Activated CD4-positive, alpha-beta T cell treated with anti-CD3 and anti-CD28 coated beads for 36 hours (primary cell): ENCODE results near the gene FHAD1. TPM values are rescaled to one million over a fixed set of nuclear protein-coding genes. Genes with fewer than 3 reads are reported as not detected.

Experiments
- ATAC-seq: fragments of 200-7000 bp; cut with Tn5 transposase; one replicate; pipeline ENCODE4 v1.10.0; 2021; ENCODE audit warnings: mild to moderate bottlenecking, moderate library complexity
- CTCF ChIA-PET: fragments of 350-600 bp; sonication (Branson Sonifier 250); formaldehyde crosslinking; loops from one replicate; lab custom pipeline; 2021; ENCODE audit warnings: antibody characterized with exemption; lab: Charles Lee
- POLR2A ChIA-PET: fragments of 350-600 bp; sonication (Branson Sonifier 250); formaldehyde crosslinking; loops from one replicate; lab custom pipeline; 2021; ENCODE audit warnings: antibody characterized with exemption, inconsistent platforms; lab: Charles Lee
- DNase-seq: peaks from one replicate; pipeline ENCODE4 v3.0.0-alpha.2; 2020
- H3K27ac Mint-ChIP-seq: one replicate; pipeline ENCODE4 v1.8.0; 2021; ENCODE audit warnings: mixed read lengths
- H3K27me3 Mint-ChIP-seq: one replicate; pipeline ENCODE4 v1.8.0; 2021; ENCODE audit warnings: mixed read lengths
- H3K36me3 Mint-ChIP-seq: one replicate; pipeline ENCODE4 v1.8.0; 2021; ENCODE audit warnings: low read depth, mixed read lengths
- H3K4me1 Mint-ChIP-seq: one replicate; pipeline ENCODE4 v1.8.0; 2021; ENCODE audit warnings: mixed read lengths
- H3K4me3 Mint-ChIP-seq: one replicate; pipeline ENCODE4 v1.8.0; 2021; ENCODE audit warnings: mild to moderate bottlenecking, moderate library complexity, mixed read lengths
- H3K9me3 Mint-ChIP-seq: one replicate; pipeline ENCODE4 v1.8.0; 2021; ENCODE audit warnings: low read depth, mixed read lengths
- intact Hi-C, 2 experiments: fragments of 100-400 bp; cut with DNase I in 1 of 2; cut with micrococcal nuclease in 1 of 2; formaldehyde crosslinking; loops; one replicate each; pipeline versions ENCODE4 v1.14.2 to v1.15.1; 2022 to 2024; cut with DNase I, micrococcal nuclease
- total RNA-seq, 2 experiments: library from RNA; stranded (reverse); gene quantifications; one replicate each; pipeline ENCODE4 v1.2.3, GENCODE V29; 2021

The FHAD1 gene
- total RNA-seq, 2 experiments from 2014 or later: 0.21 to 0.53 TPM

GRCh38 chr1:15279576-15280230, 32.7 kb downstream of the FHAD1 start:
- no peaks in the 10 kb centered on the region for H3K4me1 Mint-ChIP-seq
- H3K36me3 Mint-ChIP-seq: no peaks in the 10 kb centered on the region
- H3K9me3 Mint-ChIP-seq: no peaks in the 10 kb centered on the region
- ChIA-PET POLR2A (no interaction called here), CTCF (interaction anchor here (0.5 to 2.1 kb wide), 3 partner anchors 43 to 151 kb away, joined by 3 to 6 read pairs (median 3); no protein-coding TSS in a partner anchor)
- intact Hi-C loops: no loop called here
- H3K4me3 Mint-ChIP-seq: no peak overlapping the region
- ATAC-seq: no peak
- peaks cover 10% of the 10 kb centered on the region for H3K27me3 Mint-ChIP-seq
- H3K27ac Mint-ChIP-seq: no peak overlapping the region
- no peak for DNase-seq

GRCh38 chr1:15280416-15280815, 33.4 kb downstream of the FHAD1 start:
- Mint-ChIP-seq H3K27me3 (peaks cover 9% of the 10 kb centered on the region), H3K27ac (no peak overlapping the region), H3K36me3 (no peaks in the 10 kb centered on the region), H3K4me3 (no peak overlapping the region), H3K4me1 (no peaks in the 10 kb centered on the region), H3K9me3 (no peaks in the 10 kb centered on the region)
- ChIA-PET POLR2A (no interaction called here), CTCF (interaction anchor here (0.5 to 2.1 kb wide), 3 partner anchors 42 to 152 kb away, joined by 3 to 6 read pairs (median 3); no protein-coding TSS in a partner anchor)
- DNase-seq (no peak), ATAC-seq (no peak)
- intact Hi-C loops: no loop called here

- Mint-ChIP-seq H3K9me3 (peaks cover 3% of the 10 kb centered on the region), H3K27me3 (peaks cover 7% of the 10 kb centered on the region), H3K4me3 (no peak overlapping the region), H3K27ac (no peak overlapping the region), H3K36me3 (no peaks in the 10 kb centered on the region), H3K4me1 (no peaks in the 10 kb centered on the region)
- ChIA-PET CTCF (interaction anchor here (1.0 kb wide), 1 partner anchor 41 kb away, joined by 3 read pairs; no protein-coding TSS in a partner anchor), POLR2A (no interaction called here)
- intact Hi-C loops: no loop called here
- no peak for ATAC-seq
- DNase-seq: no peak
These were observed 35.0 kb downstream of the FHAD1 start for GRCh38 chr1:15282038-15282437.

GRCh38 chr1:15282810-15283474, 35.9 kb downstream of the FHAD1 start:
- Mint-ChIP-seq H3K36me3 (no peaks in the 10 kb centered on the region), H3K27me3 (peaks cover 12% of the 10 kb centered on the region), H3K9me3 (peaks cover 5% of the 10 kb centered on the region), H3K4me1 (no peaks in the 10 kb centered on the region), H3K27ac (no peak overlapping the region), H3K4me3 (no peak overlapping the region)
- CTCF ChIA-PET: interaction anchor here (0.7 kb wide), 1 partner anchor 21 kb away, joined by 3 read pairs; no protein-coding TSS in a partner anchor
- DNase-seq (no peak), ATAC-seq (no peak)
- POLR2A ChIA-PET: interaction anchor here (0.6 kb wide), 1 partner anchor 70 kb away, joined by 6 read pairs; no protein-coding TSS in a partner anchor
- intact Hi-C loops: no loop called here

- Mint-ChIP-seq H3K27ac (no peak overlapping the region), H3K36me3 (no peaks in the 10 kb centered on the region), H3K9me3 (peaks cover 5% of the 10 kb centered on the region), H3K4me3 (no peak overlapping the region), H3K4me1 (no peaks in the 10 kb centered on the region), H3K27me3 (peaks cover 14% of the 10 kb centered on the region)
- ATAC-seq (no peak), DNase-seq (no peak)
- intact Hi-C loops: no loop called here
- CTCF ChIA-PET: interaction anchor here (0.6 to 0.8 kb wide), 3 partner anchors 22 to 130 kb away, joined by 3 read pairs; no protein-coding TSS in a partner anchor
- POLR2A ChIA-PET: no interaction called here
These were observed 36.5 kb downstream of the FHAD1 start for GRCh38 chr1:15283526-15283925.

GRCh38 chr1:15286452-15286851, 39.4 kb downstream of the FHAD1 start:
- Mint-ChIP-seq H3K36me3 (no peaks in the 10 kb centered on the region), H3K27me3 (peaks cover 12% of the 10 kb centered on the region), H3K4me1 (peaks cover 12% of the 10 kb centered on the region), H3K27ac (no peak overlapping the region), H3K4me3 (no peak overlapping the region), H3K9me3 (peaks cover 5% of the 10 kb centered on the region)
- intact Hi-C loops: no loop called here
- ChIA-PET CTCF (interaction anchor here (0.6 kb wide), 1 partner anchor 1759 kb away, joined by 3 read pairs; no protein-coding TSS in a partner anchor), POLR2A (no interaction called here)
- ATAC-seq (no peak), DNase-seq (no peak)

GRCh38 chr1:15287035-15287979, 40.3 kb downstream of the FHAD1 start:
- Mint-ChIP-seq H3K27me3 (peaks cover 12% of the 10 kb centered on the region), H3K4me1 (peaks cover 12% of the 10 kb centered on the region), H3K27ac (no peak overlapping the region), H3K4me3 (no peak overlapping the region), H3K36me3 (no peaks in the 10 kb centered on the region), H3K9me3 (peaks cover 5% of the 10 kb centered on the region)
- DNase-seq (no peak), ATAC-seq (no peak)
- POLR2A ChIA-PET: no interaction called here
- intact Hi-C loops: no loop called here
- CTCF ChIA-PET: interaction anchor here (0.6 to 1.2 kb wide), 2 partner anchors 11 to 16 kb away, joined by 3 read pairs; no protein-coding TSS in a partner anchor

GRCh38 chr1:15288173-15288926, 41.3 kb downstream of the FHAD1 start:
- Mint-ChIP-seq H3K27ac (no peak overlapping the region), H3K4me1 (peaks cover 12% of the 10 kb centered on the region), H3K9me3 (peaks cover 5% of the 10 kb centered on the region), H3K27me3 (peaks cover 14% of the 10 kb centered on the region), H3K36me3 (no peaks in the 10 kb centered on the region), H3K4me3 (no peak overlapping the region)
- DNase-seq: no peak
- POLR2A ChIA-PET: no interaction called here
- CTCF ChIA-PET: interaction anchor here (0.6 to 1.2 kb wide), 5 partner anchors 10 to 160 kb away, joined by 3 to 4 read pairs (median 3); no protein-coding TSS in a partner anchor
- intact Hi-C loops: no loop called here
- ATAC-seq: no peak

DNA sequence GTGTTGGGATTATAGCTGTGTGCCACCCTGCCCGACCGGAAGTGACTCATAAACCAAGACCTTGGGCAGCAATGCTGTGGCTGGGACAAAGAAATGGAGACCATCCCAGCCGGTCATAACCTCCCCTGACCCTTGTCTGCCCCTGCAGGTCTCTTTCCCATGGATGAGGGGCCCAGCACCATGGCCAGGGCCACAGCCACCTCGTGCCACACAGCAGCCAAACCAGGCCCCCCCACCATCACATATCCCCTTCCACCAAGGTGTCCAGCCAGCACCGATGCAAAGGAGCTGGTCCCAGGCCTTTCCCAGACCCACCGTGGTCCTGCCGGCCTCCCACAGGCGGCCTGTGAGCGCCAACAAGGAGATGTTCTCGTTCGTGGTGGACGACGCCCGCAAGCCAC, 42.2 kb downstream of the FHAD1 start:
- ChIA-PET CTCF (no interaction called here), POLR2A (no interaction called here)
- intact Hi-C loops: no loop called here
- Mint-ChIP-seq H3K4me3 (no peak overlapping the region), H3K27me3 (peaks cover 14% of the 10 kb centered on the region), H3K27ac (no peak overlapping the region), H3K36me3 (no peaks in the 10 kb centered on the region), H3K9me3 (peaks cover 5% of the 10 kb centered on the region), H3K4me1 (peaks cover 12% of the 10 kb centered on the region)
- ATAC-seq: no peak
- no peak for DNase-seq

- peak; percentile 96 for ATAC-seq
- no peak overlapping the region for H3K4me3 Mint-ChIP-seq
- peaks cover 12% of the 10 kb centered on the region for H3K4me1 Mint-ChIP-seq
- ChIA-PET CTCF (interaction anchor here (0.6 kb wide), 1 partner anchor 1539 kb away, joined by 4 read pairs; no protein-coding TSS in a partner anchor), POLR2A (interaction anchor here (0.7 kb wide), 1 partner anchor 10 kb away, joined by 3 read pairs; no protein-coding TSS in a partner anchor)
- H3K27ac Mint-ChIP-seq: peak overlapping the region; percentile 67
- intact Hi-C loops: loop anchor here in 1 of 2 experiments (1.0 kb wide), 2 partner anchors 41 to 59 kb away; no protein-coding TSS in a partner anchor
- peaks cover 5% of the 10 kb centered on the region for H3K9me3 Mint-ChIP-seq
- H3K27me3 Mint-ChIP-seq: peaks cover 16% of the 10 kb centered on the region
- no peaks in the 10 kb centered on the region for H3K36me3 Mint-ChIP-seq
- peak; percentile 55 for DNase-seq
These were observed 43.4 kb downstream of the FHAD1 start for GRCh38 chr1:15290382-15290781.
